ENCODE measurements around the gene CGB3.
"Not testable (repeated sequence)": the region's sequence is repeated elsewhere in the genome, so short reads cannot be mapped to it uniquely, and the experiment has no call there.

CGB3 gene

DNA sequence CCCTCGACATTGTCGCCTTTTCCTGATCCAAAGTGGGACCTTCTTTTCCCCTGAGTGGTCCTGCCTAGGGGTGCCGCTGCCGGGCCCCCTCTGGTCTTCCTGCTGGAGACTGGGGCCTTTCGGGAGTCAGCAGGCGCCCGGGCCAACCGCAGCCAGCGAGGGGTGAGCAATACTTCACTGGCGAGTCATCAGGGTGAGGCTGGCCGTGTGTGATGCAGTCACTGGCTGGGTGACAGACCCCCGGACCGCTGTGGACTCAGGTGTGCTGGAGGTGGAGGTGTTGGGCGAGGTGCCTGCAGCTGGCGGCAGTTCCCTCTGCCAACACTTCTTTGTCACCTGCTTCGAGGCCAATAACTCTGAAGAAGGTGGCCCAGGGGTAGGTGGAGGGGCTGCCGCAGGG is 18.0 kb upstream of the CGB3 start:
- no peak for DNase-seq

DNA sequence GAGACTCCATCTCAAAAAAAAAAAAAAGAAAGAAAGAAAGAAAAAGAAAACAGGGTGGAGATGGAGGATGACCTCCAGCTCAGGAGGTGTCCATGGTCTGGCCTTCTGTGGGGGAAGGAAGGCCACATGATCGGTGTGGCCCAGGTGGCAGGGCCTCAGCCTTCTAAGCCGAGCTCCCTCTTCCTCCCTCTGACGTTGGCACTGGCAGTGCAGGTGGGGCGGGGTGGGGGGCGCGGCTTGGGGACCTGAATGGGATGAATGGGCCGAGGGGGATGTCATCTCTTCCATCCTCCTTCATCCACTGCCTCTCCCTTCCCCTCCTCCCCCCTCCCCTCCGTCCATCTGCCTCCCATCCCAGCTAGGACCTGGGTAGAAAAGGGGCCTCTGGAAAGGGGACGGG is 15.6 kb upstream of the CGB3 start:
- not testable (repeated sequence) for DNase-seq

DNA sequence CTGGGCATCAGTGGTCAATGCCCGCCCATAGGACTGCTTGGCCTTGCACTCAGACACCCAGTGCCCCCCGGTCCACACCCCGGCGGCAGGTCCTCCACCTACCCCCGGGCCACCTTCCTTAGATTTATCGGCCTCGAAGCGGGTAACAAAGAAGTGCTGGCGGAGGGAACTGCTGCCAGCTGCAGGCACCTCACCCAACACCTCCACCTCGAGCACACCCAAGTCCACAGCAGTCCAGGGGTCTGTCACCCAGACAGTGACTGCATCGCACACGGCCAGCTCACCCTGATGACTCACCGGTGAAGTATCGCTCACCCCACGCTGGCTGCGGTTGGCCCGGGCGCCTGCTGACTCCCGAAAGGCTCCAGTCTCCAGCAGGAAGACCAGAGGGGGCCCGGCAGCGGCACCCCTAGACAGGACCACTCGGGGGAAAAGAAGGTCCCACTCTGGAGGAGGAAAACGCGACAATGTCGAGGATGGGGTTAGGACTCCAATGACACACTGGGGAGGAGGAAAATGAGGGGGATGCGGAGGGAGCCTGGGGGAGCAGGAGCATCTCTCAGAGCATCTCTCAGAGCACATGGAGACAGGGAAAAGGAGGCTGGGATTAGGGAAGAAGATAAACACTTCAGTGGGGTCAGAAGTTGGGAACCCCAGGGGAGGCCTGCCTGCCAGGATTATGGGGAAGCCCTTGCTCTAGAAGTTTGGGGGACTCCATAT is 14.6 kb upstream of the CGB3 start:
- DNase-seq, result not testable (repeated sequence)

DNA sequence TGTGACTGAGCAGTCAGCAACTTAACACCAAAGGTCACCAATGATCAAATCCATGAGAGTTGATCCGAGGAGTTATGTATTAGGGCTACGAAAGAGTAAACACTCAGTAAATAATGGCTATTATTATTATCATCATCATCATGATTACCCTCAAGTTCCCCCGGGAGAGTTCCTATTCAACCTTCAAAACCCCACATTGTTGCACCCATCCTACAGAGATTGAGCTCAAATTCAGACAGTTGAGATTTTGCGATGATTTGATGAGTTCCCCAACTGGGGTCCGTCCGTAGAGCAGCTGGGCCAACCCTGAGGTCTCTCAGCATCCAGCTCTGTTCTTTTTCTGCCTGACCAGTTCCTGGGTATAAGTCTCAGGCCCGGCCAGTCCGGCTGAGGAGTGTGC is 14.0 kb upstream of the CGB3 start:
- not testable (repeated sequence) for DNase-seq

DNA sequence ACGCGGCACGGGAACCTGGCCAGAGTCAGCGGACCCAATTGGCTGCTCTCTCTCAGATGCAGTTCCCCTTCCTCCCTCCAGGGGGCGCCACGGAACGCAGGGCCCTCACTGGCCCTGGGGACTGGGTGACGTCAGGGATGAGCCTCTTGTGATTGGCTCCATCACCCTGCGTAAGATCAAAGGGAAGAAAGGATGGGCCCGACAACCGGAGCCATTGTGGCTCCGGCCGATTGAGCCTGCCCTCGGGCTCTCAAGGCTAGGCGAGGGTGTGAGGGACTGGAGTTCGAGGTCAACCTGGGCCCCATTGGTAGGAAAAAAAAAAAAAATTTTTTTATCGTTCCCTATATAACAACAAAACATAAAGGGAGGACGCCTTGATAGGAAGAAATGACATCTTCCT is 12.7 kb upstream of the CGB3 start, which contains the start of gene CGB1:
Gene CGB1 (minus strand): TSS at position 81 of the 400 bp plus-strand sequence. CDS start 184 bp downstream, outside the sequence.
- peak; percentile 74 for DNase-seq

DNA sequence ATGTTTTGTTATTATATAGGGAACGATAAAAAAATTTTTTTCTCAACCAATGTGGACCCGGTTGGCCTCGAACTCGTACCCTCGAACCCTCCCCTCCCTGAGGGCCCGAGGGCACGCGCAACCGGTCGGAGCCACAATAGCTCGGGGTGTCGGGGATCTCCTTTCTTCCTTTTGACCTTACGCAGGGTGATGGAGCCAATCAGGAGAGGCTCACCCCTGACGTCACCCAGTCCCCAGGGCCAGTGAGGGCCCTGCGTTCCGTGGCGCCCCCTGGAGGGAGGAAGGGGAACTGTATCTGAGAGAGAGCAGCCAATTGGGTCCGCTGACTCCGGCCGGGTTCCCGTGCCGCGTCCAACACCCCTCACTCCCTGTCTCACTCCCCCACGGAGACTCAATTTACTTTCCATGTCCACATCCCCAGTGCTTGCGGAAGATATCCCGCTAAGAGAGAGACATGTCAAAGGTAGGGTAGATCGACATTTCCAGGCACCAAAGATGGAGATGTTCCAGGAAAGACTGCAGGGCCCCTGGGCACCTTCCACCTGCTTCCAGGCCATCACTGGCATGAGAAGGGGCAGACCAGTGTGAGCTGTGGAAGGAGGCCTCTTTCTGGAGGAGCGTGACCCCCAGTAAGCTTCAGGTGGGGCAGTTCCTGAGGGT is 7.6 kb upstream of the CGB3 start, which contains the start of gene CGB2:
Gene CGB2 (plus strand): TSS at position 249 of the 660 bp plus-strand sequence. CDS start 206 bp downstream, at position 455.
- DNase-seq, result peak; percentile 91

DNA sequence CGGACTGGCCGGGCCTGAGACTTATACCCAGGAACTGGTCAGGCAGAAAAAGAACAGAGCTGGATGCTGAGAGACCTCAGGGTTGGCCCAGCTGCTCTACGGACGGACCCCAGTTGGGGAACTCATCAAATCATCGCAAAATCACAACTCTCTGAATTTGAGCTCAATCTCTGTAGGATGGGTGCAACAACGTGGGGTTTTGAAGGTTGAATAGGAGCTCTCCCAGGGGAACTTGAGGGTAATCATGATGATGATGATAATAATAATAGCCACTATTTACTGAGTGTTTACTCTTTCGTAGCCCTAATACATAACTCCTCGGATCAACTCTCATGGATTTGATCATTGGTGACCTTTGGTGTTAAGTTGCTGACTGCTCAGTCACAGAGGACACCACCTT is 6.2 kb upstream of the CGB3 start:
- not testable (repeated sequence) for DNase-seq

DNA sequence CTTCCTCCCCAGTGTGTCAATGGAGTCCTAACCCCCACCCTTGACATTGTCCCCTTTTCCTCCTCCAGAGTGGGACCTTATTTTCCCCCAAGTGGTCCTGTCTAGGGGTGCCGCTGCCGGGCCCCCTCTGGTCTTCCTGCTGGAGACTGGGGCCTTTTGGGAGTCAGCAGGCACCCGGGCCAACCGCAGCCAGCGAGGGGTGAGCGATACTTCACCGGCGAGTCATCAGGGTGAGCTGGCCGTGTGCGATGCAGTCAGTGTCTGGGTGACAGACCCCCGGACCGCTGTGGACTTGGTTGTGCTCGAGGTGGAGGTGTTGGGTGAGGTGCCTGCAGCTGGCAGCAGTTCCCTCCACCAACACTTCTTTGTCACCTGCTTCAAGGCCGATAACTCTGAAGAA is 5.6 kb upstream of the CGB3 start:
- not testable (repeated sequence) for DNase-seq

DNA sequence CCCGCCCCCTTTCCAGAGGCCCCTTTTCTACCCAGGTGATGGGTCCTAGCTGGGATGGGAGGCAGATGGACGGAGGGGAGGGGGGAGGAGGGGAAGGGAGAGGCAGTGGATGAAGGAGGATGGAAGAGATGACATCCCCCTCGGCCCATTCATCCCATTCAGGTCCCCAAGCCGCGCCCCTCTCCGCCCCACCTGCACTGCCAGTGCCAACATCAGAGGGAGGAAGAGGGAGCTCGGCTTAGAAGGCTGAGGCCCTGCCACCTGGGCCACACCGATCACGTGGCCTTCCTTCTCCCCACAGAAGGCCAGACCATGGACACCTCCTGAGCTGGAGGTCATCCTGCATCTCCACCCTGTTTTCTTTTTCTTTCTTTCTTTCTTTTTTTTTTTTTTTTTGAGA is 4.6 kb upstream of the CGB3 start:
- DNase-seq, result not testable (repeated sequence)

DNA sequence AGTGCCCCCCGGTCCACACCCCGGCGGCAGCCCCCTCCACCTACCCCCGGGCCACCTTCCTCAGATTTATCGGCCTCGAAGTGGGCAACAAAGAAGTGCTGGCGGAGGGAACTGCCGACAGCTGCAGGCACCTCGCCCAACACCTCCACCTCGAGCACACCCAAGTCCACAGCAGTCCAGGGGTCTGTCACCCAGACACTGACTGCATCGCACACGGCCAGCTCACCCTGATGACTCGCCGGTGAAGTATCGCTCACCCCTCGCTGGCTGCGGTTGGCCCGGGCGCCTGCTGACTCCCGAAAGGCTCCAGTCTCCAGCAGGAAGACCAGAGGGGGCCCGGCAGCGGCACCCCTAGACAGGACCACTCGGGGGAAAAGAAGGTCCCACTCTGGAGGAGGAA is 1.5 kb upstream of the CGB3 start:
- not testable (repeated sequence) for DNase-seq

DNA sequence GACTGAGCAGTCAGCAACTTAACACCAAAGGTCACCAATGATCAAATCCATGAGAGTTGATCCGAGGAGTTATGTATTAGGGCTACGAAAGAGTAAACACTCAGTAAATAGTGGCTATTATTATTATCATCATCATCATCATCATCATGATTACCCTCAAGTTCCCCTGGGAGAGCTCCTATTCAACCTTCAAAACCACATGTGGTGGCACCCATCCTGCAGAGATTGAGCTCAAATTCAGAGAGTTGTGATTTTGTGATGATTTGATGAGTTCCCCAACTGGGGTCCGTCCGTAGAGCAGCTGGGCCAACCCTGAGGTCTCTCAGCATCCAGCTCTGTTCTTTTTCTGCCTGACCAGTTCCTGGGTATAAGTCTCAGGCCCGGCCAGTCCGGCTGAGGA is 955 bp upstream of the CGB3 start:
- DNase-seq, result not testable (repeated sequence)

DNA sequence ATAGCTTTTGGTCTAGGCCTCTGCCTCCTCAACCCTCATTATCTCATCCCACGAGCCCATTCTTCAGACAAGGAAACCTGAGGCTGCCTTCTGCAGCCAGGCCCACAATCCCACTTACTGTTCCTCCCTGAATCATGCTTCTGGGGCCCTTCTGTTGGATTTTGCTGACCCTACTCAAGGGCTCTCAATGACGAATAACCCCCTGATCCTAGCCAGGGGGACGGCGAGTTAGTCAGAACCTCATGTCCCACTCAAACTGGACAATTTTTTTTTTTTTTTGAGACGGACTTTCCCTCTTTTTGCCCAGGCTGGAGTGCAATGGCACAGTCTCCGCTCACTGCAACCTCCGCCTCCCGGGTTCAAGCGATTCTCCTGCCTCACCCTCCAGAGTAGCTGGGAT is 2.0 kb downstream of the CGB3 start:
- no peak for DNase-seq

DNA sequence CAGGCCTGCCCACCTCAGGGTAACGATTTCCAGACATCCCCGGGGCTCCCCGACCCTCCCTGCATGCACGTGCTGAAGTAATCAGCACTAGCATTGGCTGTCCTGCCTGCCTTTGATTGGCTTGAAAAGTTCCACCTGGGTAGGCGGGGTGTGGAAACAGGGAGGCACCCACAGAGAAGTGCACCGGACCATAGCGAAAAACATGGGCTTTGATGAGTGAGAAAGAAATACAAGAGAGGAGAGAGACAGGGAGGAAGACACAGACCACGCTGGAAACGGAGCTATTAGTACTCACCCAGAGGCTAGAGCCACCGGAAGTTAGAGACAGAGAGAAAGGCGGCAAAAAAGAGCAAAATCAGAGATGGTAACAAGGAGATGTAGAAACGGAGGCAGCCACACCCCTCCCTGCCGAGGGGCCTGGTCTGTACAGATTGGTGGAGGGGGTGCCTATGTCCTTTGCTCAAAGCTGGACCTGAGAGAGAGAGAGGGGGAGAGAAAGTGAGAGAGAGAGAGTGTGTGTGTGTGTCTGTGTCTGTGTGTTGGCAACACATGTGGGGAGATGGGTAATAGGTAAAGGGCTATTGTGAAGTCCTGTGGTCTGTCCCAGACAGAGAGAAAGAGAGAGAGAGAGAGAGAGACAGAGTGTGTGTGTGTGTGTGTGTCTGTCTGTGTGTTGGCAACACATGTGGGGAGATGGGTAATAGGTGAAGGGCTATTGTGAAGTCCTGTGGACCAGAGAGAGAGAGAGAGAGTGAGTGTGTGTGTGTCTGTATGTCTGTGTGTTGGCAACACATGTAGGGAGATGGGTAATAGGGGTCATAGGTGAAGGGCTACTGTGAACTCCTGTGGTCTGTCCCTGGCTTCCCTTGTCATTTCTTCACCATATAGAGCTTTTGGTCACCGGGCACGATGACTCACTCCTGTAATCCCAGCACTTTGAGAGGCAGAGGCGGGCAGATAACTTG is 2.9 kb downstream of the CGB3 start:
- DNase-seq, result no peak

DNA sequence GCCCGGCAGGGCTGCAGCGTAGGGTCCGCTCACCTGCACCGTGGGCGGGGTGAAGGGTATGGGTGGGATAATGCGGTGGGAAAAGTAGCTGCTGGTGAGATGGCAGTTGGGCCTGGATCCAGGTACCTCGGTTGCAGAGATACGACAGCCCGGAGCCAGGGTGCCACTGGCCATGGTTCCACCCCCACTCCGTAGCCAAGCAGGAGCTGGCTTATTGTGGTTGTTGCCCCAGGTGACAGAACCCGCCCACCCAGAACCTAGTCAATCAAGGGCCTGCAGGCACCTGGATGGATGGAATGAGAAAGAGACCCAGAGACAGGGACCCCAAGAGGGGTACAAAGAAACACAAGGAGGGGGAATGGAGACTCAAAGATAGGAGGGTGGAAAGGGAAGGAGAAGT is 3.8 kb downstream of the CGB3 start:
- peak; percentile 22 for DNase-seq

DNA sequence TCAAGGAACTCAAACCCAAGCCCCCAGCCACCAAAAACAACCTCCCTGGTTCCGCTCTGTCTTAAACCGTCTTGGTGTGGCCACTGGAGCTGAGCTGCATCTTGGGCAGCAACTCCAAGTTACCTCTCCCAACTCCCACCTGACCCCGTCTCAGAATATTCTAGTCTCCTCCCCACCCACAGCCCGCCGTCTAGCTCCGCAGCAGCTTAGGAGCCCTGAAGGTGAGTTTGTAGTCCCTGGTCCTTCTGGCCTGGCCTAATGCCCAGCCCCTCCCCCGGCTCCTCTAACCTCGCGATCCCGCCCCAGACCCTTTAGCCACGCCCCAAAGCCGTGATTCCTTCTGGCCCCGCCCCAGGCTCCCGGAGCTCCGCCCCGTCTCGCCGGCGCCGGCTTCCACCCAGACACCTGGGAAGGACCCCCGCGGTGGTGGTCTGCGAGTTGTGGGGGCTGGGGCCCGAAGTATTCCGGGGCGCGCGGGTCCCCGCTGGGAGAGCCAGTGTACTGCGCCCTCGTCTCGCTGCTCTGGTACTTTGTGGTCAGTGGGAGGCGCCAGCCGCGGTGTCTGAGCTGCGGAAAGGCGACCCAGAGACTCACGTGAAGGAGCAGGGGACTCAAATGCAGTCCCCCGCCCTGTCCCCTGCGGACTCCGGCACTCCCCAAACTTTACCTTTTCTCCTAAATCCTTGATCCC is 4.7 kb downstream of the CGB3 start:
- DNase-seq, result peak; percentile 65

DNA sequence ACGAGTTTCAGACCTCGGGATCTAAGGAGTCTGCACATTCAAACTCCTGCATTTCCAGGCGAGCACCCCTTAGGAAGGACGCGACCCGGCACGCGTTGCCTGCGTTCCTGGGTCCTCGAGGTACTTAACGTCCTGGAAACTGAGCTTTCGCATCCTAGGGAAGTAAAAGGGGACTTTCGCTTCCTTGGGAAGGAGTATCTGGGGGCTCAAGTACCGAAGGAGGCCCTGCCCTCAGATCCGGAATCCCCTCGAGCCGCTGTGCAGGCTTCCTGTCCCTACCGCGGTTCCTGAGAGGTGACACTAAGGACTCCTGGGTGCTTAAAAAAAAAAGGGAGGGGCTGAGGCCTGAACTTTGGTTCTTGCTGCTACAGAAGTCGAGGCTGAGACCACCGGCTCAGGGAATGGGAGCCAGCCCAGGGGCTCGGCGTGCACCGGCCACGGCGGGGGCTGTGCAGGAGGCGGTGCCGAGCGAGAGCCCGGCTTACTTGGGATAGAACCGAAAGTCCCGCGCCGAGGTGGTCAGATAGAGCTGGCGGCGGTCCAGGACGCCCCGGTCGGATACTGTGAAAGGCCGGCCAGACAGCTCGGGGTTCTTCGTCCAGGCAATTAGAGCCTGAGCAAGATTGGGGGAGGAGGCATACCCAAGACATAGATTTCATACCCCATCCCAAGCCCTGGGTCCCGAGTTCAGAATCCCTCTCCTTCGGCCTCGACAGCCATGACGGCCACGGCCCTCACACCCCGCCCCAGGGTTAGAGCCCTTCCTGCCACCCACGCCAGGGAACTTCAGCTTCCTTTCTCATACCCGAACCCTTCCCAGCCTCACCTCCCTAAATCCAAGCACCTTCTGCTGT is 5.5 kb downstream of the CGB3 start:
- not testable (repeated sequence) for DNase-seq

DNA sequence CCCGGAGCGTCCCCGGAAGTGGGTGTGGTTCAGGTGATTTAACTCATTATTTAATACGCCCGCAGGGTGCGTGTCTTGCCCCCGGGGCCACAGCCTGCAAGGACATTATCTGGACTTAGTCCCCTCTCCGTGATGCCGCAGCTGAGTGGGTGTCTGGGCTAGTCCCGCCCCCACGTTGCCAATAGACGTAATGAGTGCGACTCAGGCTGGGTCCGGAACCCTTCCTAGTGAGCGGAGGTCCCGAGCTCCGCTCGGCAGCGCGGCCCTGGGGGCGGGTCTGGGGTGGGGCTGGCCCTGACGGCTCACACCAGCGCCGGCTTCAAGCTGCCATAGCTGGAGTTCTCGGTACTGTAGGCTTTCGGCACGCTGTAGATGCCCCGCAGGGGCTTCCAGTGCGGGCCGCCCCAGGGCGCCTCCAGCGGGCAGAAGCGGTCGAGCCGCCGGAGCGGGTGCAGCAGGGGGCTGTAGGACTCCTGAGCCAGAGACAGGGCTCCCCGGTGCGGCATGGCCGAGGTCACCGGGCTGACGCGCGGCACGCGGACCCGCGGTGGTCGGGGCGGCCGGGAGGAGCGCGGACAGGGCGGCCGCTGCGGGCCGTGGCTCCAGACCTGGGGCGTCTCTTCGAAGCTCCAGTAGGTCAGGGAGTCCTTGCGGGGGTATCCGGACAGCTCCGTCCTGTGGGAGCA is 6.3 kb downstream of the CGB3 start:
- peak; percentile 51 for DNase-seq

DNA sequence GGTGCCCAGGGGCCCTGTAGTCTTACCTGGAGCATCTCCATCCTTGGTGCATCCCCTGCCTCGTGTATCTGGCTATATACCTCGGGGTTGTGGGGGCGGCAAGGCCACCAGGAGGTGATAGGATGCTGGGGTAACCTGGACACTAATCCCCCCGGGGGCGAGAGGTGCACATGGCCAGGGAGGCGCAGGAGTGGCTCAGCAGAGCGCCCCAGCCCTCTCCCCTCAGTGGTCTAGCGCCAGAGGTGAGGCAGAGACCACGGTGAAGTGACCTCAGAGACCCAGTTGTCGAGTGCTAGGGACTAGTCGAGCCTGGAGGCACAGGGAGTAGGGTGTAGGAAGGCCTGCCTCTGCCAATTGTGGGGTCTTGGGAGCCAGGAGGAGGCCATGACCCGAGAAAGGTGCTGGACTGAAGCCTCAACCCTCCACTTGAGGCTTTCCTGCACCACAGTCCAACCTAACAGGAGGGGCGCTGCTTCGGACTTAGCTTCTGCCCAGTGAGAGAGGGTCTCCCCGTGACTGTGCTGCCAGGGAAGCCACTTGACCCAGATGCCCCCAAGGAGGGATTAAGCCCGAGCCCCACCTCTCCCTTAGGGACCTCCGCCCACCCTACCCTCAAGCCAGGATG is 7.0 kb downstream of the CGB3 start, which contains the start of gene LHB:
Gene LHB (minus strand): TSS at position 51 of the 625 bp plus-strand sequence. CDS start 10 bp downstream, at position 41.
- DNase-seq, result no peak

DNA sequence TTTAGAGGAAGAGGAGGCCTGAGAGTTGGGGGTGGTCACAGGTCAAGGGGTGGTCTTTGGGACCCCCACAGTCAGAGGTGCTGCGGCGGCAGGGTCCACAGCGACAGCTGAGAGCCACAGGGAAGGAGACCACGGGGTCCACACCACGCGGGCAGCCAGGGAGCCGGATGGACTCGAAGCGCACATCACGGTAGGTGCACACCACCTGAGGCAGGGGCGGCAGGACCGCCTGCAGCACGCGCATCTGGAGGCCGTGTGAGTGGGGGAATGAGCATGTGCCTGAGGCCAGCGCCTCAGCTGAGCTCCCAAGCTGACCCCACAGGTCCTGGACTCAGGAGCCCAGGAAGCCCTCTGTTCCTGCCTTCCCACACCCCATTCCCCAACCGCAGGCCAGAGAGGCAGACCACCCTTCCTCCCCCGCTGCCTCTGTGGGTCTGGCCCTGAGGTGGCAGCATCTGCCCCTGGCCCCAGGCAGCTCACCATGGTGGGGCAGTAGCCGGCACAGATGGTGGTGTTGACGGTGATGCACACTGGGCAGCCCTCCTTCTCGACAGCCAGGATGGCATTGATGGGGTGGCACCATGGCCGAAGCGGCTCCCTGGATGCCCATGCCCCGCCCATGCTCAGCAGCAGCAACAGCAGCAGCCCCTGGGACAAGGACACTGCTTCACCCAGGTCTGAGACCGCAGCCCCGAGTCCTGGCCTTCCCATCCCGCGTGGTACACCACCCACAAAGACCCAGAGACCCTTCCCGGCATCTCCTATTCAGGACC is 7.9 kb downstream of the CGB3 start:
- DNase-seq, result no peak

DNA sequence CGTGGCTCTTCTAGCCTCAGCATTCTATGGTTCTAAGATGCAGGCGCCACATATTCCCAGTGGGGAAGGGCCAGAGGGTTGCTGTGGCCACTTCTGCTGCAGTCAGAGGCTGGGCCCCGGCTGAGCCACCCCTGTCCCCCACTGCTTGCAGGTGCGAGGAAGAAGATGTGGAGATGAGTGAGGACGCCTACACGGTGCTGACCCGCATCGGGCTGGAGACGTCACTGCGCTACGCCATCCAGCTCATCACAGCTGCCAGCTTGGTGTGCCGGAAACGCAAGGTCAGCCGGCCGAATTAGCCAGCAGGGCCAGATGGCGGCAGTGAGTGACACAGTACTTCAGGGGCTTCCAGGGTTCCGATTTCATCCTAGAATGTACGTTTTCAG is 9.3 kb downstream of the CGB3 start:
- no peak for DNase-seq

Measured in NCI-H1436 (cell line).